GM19240 (cell line): Measurements from ENCODE around the gene RRP1B.
"Not testable (repeated sequence)": the region's sequence is repeated elsewhere in the genome, so short reads cannot be mapped to it uniquely, and the experiment has no call there.

Experiments
- DNase-seq: peaks from one replicate; pipeline ENCODE4 v3.0.0; 2011; ENCODE audit warnings: low spot score; ENCODE audit not compliant: insufficient read length

Gene RRP1B, protein sequence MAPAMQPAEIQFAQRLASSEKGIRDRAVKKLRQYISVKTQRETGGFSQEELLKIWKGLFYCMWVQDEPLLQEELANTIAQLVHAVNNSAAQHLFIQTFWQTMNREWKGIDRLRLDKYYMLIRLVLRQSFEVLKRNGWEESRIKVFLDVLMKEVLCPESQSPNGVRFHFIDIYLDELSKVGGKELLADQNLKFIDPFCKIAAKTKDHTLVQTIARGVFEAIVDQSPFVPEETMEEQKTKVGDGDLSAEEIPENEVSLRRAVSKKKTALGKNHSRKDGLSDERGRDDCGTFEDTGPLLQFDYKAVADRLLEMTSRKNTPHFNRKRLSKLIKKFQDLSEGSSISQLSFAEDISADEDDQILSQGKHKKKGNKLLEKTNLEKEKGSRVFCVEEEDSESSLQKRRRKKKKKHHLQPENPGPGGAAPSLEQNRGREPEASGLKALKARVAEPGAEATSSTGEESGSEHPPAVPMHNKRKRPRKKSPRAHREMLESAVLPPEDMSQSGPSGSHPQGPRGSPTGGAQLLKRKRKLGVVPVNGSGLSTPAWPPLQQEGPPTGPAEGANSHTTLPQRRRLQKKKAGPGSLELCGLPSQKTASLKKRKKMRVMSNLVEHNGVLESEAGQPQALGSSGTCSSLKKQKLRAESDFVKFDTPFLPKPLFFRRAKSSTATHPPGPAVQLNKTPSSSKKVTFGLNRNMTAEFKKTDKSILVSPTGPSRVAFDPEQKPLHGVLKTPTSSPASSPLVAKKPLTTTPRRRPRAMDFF

DNA sequence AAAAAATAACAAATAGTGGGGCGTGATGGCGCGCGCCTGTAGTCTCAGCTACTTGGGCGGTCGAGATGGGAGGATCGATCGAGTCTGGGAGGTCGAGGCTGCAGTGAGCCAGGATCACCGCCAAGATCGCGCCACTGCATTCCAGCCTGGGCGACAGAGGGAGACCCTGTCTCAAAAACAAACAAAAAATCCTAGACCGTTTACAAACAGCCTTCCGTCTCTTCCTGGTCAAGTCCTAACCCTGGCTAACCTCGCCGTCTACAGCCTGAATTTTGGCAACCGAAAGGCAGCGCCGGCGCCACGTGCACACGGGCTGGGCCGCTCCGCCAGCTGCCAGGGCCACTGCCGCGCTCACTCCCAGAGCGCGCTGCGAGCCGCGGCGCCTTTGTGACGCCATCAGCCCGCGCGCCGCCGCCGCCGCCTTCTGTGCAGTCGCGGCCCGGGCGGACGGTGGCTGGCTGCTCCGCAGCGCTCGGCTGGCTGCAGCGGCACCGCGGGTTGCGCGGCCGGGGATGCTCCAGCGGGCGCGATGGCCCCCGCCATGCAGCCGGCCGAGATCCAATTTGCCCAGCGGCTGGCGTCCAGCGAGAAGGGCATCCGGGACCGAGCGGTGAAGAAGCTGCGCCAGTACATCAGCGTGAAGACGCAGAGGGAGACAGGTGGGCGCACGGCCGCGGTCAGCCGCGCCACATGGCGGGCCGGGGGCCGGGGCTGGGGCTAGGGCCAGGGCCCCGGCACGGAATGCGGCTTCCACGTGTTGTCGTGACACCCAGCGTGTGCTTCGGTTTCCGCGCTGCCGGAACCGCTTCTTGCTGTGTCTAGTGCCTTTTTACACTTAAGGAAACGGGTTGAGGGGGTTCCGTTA, at the start of gene RRP1B, which contains the start of gene HSF2BP:
TSS of gene RRP1B (plus strand) at position 425 of the 865 bp plus-strand sequence. CDS start at position 530, 105 bp downstream.
TSS of gene HSF2BP (minus strand) at position 353 of the 865 bp plus-strand sequence. CDS start 1,392 bp downstream, outside the sequence.
- DNase-seq: peak; percentile 86

DNA sequence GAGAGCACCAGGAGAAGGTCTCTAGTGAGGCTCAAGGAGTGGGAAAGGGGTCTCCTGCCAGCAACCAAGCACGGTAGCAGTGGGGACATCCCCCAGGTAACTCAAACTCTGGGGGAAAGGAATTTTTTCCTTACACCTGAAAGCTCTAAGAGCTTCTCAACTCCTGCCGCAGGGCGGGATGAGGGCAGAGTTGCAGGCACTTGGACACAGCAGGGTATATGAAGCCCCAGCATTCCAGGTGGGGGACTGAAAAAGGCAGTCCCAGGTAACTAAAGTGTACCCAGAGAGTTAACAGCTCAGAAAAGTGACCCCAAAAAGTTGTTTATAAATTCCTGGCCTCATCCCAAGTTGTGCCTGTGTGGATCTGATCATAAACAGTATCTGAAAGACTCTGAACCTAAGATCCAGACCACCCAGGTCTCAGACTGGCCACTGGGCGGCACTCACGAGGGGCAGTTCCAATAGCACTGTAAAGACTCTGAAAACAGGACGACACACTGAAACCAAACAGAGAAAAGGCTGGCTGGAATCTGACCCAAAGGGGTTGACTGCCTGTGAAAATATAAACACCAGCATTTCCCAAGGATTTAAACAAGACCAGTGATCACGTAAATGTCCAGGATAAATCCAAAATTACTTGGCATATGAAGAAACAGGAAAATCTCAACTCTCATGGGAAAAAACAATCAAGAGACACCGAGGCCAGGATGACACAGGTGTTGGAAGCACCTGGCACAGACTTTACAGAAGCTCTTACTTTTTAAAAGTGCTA, 47.6 kb upstream of the RRP1B start:
- no peak for DNase-seq

DNA sequence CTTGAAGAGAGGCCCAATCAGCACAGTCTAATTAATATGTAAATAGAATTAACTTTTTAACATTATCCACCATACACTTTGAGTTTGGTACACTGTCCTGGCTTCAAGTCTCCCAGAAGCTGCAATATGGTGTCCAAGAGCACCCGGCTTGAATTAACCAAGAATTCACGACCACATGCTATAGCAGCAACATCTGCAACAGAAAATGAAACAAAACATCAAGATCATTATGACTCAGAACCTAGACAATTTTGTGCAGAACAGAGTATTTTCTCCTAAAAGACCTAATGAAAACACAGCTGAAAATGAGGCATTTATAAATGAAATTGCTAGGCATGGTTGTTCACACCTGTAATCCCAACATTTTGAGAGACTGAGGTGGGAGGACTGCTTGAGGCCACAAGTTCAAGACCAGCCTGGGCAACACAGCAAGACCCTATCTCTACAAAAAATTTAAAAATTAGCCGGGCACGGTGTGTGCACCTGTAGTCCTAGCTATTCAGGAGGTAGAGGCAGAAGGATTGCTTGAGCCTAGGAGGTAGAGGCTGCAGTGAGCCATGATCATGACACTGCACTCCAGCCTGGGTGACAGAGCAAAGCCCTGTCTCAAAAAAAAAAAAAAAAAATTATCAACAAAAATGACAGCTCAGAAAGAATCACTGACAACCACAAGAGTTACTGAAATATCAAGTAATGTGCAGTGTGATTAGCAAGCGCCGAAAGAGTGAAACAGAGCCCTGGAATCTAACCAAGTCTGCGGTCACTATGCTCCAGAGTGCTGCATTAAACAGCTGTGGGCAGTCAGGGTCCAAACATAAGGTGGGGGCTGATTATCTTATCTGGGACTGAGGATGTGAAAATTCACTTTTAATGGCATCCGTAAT, 45.4 kb upstream of the RRP1B start:
- DNase-seq: peak; percentile 38

DNA sequence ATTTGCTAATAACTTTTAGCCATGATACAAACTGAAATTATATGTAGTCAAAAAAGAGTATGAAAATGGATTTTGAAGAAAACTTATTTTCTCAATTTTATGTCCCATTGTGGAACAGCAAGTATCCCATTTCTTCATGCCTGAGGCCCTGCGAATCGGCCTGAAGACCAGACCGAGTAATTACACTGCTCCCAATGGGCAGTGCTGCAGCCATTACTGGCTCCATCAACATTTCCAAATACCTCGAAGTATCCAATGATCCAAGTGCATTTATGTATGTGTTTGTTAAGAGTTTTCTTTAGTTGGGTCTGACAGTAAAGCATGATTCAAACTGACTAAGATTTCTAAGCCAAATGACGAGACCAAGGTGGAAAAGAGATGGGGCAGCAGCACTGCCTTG, 44.5 kb upstream of the RRP1B start:
- no peak for DNase-seq

DNA sequence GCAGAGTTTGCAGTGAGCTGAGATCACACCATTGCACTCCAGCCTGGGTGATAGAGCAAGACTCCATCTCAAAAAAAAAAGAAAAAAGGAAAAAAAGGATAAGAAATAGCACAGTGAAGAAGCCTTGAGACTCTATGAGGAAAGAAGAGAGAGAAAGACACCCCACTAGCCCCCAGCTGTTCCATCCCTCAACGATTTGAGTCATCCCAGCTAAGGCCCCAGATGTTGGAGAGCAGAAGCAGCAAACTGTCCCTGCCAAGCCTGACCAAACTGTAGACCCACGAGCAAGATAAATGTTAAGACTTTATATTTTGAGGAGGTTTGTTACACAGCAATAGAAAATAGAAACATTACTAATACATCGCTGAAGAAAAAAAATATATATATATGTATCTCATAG, 42.5 kb upstream of the RRP1B start:
- DNase-seq: not testable (repeated sequence)

DNA sequence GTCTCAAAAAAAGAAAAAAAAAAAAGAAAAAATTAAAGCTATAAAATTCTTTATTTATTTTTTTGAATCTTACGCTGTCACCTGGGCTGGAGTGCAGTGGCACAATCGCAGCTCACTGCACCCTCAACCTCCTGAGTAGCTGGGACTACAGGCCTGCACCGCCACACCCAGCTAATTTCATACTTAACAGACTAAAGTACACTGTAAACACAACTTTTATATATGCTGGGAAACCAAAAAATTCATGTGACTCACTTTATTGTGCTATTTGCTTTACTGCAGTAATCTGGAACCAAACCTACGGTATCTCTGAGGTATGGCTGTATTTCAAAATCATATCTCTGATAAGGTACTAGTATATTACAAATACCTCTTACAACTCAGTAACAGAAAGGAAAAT, 40.4 kb upstream of the RRP1B start:
- DNase-seq: no peak

DNA sequence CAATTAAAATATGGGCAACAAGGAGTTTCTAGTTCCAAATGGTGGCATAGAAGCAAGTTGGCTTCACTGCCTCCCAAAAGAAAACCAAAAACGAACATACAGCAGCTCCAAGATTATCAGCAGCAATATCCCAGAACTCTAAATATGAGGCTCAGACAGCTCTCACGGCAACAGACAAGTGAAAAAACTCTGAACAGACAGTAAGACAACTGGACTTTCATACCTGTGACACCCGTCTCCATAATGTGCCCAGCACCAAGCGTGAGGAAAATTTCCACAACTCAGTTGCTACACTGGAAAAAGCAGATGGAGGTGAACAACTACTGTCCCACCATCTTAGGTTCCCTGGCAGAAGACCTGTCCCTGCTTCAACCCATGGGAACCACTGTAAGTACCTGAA, 40.0 kb upstream of the RRP1B start:
- DNase-seq: no peak

DNA sequence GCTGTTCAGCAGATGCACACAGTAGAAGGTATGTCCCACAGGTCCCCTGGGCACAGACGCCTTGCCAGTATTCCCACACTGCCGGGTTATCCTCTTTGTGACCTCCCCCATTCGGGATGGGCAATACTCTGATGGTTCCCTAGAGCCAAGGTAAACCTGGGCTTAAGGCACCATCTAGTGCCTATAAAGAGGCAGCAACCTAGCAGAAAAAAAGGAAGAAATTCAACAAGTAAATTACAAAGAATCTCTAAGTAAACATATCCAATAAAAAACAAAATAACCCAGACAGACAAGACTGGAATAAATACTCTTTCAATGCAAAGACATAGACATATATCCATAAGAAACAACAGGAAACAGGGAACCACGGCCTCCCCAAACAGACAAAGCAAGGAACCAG, 39.5 kb upstream of the RRP1B start:
- DNase-seq: no peak

DNA sequence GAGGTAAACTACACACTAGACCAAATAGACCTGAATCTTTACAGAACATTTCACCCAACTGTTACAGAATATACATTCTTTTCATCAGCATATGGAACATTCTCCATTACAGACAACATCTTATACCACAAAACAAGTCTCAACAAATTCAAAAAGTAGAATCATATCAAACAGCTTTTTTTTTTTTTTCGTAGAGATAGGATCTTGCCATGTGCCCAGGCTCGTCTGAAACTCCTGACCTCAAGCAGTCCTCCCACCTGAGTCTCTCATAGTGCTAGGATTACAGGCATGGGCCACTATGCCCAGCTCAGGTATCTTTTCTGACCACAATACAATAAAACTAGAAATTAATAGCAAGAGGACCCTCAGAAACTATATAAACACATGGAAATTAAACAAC, 36.6 kb upstream of the RRP1B start:
- DNase-seq: no peak

DNA sequence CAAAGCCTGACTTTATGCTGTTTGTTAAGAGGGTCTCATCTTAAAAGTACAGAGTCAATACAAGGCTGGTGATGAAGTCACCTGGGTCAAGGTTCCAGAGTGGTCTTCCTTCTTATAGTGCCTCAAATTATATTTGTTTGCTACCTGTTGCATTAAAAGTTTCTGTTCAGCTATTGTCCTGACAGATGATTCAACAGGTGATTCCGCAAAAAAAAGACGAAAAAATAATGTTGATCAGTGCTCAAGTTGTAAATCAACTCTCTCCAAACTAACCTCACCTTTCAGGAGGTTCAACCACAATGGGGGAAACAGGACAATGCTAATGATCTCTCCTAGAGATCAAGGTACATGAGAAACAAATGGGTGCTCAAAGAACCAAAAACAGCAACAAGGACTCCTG, 35.8 kb upstream of the RRP1B start:
- no peak for DNase-seq

DNA sequence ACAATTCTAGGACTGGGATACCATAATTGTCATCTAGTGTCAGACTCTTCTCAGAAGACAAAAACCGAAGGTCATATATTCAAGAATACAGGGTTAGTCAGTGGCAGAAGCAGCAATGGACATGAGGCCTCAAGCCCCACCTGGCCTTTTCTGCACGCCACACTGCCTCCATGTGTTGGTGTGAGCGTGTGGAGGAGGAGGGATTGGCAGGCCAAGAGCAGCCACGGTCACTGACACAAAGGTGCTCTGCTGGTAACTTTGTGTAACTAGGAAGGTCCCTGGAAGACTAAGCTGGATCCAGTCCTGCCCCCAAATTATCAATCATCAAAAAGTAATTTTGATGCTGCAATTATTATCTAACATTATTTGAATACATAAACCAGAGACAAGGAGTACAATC, 35.0 kb upstream of the RRP1B start:
- no peak for DNase-seq

DNA sequence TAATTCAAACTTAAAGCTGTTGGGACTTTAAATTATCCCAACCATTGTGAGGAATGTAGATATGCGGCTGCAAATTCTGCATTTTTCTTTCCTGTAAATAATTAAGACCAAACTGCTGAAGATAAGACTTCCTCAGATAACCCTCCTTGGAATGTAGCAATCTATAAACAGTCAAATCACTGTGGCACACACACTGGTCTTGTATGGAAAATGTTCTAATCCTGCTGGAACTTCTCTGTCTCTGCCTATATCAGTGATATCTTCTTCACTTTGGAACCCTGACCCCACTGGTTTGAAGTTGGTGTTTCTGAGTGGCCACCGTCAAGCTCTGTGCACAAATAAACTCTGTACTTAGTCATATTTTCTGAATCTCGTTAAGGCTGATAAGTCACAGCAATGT, 33.0 kb upstream of the RRP1B start:
- DNase-seq: no peak

DNA sequence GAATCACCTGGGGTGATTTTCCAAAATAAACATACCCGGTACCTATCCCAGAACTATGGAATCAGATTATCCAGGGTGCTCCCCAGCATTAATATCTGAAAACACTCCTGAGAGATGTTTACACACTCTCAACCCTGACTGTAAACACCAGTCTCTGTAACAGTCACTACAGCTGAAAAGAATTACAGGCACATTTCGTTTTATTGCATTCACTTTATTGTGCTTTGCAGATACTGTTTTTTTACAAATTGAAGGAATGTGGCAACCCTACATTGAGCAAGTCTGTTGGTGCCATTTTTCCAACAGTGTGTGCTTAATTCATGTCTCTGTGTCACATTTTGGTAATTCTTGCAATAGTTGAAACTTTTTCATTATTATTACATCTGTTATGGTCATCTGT, 31.8 kb upstream of the RRP1B start:
- no peak for DNase-seq

DNA sequence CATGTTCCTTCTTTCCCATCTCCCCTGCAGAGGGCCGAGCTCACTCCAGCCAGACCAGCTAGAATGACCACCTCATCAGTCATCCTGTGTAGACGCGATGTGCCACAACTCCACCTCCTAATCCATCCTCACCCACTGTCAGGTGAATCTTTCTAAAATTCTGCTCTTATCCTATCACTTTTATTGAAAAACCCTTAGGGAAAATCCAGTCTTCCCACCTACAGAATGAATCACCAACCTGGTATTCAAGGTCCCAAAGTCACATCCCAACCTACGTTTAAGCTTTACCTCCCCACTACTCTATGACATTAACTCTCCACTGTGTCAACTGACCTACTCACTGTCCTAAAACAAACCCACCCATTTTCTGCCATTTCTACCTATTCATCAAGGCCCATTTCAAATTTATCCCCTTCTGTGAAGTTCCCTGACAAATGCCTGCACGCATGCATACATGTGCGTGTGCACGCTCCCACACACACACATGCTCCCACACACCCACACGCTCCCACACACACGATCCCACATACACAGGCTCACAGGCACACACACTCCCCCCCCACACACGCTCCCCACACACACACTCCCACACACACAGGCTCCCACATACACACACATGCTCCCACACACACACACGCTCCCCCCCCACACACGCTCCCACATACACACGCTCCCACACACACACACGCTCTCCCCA, 27.8 kb upstream of the RRP1B start:
- DNase-seq: no peak

DNA sequence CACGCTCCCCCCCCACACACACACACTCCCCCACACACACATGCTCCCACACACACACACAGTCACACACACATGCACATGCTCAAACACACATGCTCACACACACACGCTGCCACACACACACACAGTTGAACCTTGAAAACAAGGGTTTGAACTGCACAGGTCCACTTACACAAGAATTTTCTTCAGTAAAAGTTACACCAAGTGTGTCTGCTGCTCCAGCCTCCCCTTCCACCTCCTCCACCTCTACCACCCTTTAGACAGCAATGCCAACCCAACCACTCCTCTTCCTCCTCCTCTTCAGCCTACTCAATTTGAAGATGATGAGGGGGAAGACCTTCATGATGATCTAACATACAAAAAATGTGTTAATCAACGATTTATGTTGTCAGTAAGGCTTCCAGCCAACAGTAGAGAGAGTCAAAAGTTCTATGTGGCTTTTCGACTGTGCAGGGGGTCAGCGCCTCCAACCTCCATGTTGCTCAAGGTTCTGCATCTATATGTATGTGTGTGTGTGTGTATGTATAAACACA, 26.9 kb upstream of the RRP1B start:
- DNase-seq: no peak

DNA sequence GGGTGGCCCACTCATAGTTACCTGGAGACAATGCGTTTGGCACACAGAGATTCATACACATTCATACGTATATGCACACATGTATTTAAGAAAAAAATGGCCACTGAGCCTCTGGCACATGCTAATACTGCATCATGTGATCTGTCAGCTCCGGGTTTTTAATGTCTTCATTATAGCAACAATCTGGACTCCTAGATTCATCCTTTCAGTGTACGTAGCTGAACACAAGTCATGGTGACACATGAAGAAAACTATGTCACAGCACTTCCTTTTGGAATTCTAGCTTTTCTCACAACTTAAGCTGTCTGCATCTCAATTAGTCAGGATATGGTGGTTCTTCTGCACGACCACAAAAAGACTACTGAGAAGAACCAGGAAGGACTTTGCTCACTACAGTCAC, 24.7 kb upstream of the RRP1B start:
- no peak for DNase-seq

DNA sequence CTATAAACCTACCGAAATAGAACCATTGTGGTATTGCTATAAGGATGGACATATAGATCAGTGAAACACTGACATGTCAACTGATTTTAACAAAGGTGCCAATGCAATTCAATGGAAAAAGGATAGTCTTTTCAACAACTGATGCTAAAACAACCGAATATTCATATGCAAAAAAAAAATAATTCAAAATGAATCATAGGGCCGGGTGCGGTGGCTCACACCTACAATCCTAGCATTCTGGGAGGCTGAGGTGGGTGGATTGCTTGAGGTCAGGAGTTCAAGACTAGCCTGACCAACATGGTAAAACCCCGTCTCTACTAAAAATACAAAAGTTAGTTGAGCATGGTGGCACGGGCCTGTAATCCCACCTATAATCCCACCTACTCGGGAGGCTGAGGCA, 23.9 kb upstream of the RRP1B start:
- DNase-seq: no peak

DNA sequence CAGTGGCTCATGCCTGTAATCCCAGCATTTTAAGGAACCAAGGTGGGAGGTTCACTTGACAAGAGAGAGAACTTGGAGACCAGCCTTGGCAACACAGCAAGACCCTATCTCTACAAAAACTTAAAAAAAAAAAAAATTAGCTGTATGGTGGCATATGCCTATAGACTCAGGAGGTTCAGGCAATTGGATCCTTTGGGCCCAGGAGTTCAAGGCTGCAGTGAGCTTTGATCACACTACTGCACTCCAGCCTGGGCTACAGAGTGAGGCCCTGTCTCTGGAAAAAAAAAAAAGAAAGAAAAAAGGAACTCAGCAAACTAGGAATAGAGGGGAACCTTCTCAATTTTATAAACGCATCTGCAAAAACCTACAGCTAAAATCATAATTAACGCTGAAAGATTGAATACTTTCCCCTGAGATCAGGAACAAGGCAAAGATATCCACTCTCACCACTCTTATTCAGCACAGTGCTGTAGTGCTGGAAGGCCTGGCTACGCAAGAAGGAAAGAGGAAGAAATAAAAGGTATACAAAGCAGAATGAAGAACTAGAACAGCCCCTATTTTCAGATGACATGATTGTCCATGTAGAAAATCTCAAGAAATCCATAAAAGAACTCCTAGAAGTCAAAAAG, 21.7 kb upstream of the RRP1B start:
- DNase-seq: no peak
